Stimulated activated CD4-positive, alpha-beta T cell treated with anti-CD3 and anti-CD28 coated beads, Interleukin-15, amount 100 ng/mL, for 24 hours (primary cell): ENCODE data around the gene TOPORS.
"Not testable (repeated sequence)": the region's sequence is repeated elsewhere in the genome, so short reads cannot be mapped to it uniquely, and the experiment has no call there.

Experiments used
- DNase-seq: peaks from one replicate; pipeline ENCODE4 v3.0.0-alpha.2; 2020

The TOPORS gene

DNA sequence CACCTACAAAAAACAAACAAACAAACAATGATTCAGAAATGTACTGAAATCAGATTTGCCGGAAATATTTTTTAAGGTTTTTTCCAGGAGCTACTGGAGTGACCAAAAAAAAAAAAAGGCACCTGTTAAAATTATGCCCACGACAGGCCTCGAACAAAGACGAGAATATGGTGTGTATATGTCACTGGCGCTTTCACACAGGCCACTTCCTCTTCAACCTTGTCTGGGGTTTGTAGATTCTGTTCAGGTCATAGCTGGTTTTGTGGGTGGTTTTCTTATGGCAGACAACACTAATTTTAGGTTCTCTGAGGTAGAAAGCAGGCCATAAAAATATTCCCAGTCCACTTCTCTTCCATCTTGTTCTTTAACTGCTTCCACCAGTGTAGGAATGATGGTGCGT, 13.6 kb upstream of the TOPORS start:
- no peak for DNase-seq

DNA sequence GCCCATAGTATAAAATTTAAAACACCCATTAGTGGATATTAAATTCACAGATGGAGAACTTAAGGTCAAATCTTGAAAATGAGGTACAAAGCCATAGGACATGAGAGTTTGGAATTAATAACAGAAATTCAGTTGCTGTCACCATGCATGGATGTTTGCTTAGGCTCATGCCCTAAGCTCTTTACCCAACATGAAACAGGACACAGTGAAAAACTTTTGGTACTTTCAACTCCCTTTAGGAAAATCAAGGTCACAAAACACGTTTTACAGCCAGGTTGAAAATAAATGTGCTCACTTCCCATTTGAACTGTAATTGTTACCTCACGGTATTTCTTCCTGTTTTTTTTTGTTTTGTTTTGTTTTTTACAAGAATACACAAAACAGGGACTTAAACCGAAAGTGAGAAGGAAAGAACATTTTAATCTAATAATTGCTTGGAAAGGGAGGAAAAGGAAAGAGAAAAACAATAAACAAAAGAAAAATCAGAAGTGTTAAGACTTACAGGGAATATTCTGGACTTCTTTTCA, 6.1 kb upstream of the TOPORS start:
- DNase-seq: no peak

DNA sequence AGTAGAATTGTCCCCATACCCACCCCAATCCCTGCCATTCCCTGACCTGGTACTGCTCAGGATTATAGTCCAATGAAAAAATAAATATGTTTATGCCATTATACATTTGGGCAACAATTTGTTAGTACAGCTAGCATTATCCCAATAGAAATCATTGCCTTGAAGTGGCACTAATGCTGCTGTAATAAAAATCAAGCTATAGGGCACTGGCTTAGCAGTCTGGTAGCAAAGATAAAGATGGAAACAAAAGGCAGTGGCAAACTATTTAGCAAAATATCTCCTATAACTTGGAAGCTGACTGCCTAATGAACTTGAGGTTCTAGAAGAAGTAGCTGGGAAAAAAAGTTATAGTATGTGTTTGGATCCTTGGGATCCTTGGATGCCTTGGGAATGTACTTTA, 2.2 kb upstream of the TOPORS start:
- DNase-seq: no peak

DNA sequence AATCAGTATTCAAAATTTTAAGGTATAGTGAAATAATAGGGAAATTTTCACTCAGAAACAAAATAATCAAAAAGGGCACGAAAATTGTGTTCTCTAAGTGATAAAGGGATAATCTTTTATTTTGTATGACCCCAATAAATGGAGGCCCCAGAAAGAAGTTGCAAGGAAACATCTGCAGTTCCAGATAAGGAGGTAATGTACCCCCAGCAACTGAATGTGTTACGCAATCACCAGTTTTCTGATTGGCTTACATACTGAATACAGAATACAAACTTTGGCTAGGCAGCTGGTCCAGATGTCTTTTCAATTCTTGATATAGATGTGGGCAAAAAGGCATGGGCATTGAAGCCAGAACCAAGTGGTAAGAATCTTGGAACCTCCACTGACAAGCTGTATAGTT, 1.7 kb upstream of the TOPORS start:
- no peak for DNase-seq

DNA sequence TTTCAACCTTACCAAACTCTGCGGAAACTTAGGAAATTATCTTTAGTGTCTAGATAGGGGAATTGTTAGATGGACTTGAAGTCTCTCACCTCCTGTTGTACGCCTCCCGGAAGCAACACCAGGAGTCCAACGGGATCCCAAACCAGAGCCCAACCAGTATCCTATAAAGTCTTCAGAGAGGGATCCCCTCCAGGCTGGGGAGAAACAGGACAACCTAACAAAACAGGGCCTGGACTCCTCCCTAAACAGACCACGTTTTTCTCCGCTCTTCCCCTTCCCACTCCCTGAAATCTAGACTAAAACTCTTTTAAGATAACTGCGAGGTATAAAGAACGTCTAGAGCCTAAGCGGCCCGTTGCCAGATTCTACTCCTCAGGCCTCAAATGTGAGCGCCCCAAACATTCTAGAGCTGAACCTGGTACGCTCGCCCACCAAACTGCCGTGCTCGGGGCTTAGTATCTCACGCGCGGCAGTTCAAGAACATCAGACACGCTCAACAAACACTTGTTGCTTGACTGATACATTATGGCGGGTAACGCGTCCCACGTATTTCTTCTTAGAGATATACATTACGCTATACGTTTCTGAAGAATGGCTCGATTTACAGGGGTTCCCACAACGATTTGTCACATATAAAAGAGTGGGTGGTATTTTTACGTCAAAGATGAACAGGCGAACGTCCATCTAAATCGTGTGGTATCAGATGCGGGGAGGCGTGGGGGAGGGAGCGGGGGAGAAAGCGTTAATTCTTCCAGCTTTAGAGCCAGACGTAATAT, 922 bp downstream of the TOPORS start:
- DNase-seq: peak; percentile 67

DNA sequence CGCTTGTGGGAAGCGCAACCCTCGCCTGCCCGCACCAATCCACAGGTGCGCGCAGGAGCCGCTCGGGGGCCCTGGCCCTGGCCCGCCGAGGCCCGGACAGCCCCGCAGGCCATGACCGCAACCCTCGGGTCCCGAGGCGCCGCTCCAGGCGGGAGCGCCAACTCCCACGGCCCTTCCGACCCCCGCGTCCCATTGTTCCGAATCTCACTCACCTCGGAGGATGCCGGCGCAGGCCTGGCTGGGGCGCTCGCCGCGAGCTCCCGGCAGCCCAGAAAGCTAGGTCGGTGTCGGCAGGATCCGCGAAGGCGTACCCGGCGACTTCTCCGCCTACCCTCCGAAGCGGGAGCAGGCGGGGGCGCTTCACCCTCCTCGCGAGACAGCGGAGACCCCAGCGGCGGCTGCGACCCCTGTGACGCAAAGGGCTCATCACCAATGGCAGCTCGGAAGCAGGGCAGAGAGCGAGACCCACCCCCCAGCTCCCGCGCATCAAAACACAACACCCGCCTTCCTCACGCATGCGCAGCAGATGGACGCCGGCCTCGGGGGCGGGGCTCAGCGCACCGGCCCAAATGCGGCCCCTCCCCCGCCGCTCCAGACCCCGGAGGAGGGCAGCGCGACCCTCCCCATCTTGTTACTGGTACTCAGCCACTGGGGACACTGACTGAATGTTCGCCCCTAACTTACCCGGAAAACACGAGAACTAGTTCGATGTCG, 1.7 kb downstream of the TOPORS start:
- peak; percentile 92 for DNase-seq

DNA sequence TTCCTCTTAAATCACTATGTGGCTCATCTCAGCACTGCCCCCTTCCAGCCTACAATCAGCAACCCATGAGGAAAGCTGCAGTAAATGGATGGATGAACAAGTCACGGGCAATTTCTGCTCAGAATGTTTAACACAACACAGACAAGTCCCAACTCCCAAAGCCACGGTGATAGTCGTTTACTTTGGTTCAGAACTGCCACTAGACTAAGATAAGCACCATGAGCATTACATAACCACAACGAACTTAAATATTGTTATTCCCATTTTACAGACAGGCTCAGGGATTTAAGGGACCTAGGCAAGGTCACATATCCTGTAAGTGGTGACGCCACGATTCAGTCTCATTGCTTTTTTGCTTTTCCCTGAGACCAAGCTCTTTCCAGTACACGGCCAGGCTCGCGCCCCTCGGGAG, 2.2 kb downstream of the TOPORS start:
- no peak for DNase-seq

DNA sequence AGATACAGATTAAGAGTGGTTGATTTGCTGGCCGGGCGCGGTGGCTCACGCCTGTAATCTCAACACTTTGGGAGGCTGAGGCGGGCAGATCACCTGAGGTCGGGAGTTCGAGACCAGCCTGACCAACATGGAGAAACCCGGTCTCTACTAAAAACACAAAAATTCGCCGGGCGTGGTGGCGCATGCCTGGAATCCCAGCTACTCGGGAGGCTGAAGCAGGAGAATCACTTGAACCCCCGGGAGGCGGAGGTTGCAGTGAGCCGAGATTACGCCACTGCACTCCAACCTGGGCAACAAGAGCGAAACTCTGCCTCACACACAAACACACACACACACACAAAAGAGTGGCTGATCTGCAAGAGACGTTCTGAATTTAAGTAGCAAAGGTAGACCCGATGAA, 4.2 kb downstream of the TOPORS start:
- not testable (repeated sequence) for DNase-seq

DNA sequence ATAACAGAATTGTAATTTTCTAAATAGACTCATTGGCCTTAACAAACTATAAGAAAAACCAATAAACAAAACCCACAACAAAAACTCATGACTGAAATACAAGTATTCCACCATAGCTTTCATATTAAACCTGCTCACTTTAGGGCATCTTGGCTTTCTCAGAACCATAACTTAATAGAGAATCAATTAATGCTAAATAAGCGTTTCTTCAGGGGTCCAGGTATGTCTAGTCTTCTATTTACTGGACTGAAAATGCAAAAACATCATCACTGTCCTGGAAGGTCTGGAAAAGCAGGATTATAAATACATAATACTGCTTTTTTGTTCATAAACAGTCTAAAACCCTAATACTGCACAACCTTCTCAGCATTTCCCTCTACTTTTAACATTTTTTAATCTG, 6.5 kb downstream of the TOPORS start:
- no peak for DNase-seq

DNA sequence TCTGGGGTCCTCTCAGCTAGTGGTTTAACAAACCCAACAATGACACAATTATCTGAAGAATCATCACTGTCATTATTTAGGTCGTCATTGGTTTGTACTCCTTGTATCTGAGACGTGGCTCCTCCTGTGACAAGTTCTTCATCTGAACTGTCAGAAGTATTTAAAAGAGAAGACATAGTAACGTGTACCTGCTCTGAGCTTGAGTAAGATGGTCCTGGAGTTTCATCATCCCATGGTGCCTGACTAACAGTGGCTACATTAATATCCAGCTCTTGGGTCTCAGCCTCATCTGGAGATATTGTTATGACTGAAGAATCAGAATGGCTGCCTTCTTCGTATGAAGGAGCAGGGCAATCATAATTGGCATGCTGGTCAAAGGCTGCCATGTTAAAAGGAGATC, 9.3 kb downstream of the TOPORS start:
- no peak for DNase-seq

DNA sequence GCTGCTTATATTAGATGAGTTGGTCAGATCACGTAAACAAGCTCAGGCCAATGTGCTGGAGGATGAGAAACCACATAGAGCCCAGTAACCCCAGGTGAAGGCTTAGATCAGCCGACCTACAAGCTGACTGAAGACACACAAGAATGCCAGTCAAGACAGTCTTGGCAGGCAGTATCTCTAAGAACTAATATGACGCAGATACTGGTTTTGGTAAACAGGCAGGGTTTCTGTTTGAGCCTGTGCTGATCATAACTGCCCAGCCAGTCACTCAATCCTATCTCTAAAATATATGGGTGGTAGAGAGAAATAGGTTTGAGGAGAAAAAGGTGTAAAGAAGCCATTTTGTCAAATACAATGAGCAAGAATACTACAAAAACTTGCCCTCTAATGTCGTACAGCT, 18.6 kb downstream of the TOPORS start:
- no peak for DNase-seq

DNA sequence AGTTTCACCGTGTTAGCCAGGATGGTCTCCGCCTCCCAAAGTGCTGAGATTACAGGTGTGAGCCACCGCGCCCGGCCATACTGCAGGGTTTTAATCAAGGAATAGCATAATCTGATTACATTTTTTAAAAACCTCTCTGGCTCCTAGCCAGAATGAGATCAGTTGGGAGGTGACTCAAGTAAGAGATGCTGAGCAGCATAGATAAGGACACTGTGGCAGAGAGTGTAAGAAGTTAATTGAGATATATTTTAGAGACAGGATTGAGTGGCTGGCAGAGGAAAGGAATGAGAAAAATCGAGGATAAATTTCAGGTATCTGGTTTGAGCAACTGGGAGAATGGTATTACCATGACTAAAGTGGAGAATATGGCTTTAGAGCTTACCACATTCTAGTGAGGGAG, 19.1 kb downstream of the TOPORS start:
- no peak for DNase-seq

DNA sequence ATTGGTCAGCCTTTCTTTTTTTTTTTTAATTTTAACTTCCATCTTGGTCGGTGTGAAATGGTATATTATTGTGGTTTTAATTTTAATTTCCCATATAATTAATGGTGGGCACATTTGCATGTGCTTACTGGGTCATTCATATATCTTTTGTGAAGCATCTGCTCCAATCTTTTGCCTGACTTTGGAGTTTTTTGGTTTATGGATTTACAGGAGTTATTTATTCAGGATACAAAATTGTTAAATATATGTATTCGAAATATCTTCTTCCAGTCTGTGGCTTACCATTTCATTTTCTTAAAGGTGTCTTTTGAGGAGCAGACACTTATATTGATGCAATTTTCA, 25.7 kb downstream of the TOPORS start:
- DNase-seq: no peak

DNA sequence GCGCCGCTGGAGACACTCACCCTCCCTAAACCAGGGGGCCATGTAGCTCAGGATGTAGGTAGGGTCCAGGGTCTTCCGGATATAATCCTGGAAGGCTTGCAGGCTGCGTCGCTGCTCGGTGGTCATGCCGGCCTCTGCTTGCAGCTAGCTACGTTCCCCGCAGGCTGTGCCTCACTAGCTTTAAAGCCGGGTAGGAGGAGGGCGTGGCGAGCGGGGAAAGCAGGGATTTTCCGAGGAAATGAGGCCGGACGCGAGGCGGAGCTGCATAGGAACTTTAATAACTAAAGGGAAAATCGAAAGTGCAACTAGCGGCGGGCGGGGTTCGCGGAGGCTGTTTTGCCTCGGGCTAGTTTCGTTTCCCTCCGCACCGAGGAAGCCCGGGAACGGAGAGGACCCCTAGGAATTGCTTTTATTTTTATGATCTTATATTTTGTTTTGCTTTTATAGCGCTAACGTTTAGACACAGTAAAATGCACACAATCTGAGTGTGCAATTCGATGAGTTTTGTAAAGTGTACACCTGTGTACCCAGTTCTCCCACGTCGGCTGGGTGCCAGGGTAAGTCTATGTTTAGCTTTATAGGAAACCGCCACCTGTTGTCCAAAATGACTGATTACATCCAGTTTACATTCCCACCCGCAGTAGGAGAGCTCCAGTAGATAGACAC, 26.2 kb downstream of the TOPORS start, which contains the start of gene RIGI:
RIGI (minus strand) TSS at position 156 of the 666 bp plus-strand sequence; CDS start at position 126, 30 bp downstream.
- DNase-seq: peak; percentile 82

DNA sequence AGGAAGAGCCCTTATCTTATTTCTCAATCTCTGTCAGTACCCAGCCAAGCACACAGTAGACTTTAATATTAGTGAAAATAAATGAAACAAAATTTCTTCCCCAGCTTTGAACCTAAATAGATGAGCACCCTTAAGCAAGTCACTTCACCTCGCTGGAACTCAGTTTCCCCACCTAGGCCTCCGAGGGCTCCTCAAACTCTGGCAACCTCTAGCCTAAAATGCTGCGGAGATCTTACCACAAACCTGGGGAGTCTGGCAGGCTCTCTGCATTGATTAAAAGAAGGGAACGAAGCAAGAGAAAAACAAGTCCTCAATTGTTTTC, 26.7 kb downstream of the TOPORS start:
- DNase-seq: no peak

DNA sequence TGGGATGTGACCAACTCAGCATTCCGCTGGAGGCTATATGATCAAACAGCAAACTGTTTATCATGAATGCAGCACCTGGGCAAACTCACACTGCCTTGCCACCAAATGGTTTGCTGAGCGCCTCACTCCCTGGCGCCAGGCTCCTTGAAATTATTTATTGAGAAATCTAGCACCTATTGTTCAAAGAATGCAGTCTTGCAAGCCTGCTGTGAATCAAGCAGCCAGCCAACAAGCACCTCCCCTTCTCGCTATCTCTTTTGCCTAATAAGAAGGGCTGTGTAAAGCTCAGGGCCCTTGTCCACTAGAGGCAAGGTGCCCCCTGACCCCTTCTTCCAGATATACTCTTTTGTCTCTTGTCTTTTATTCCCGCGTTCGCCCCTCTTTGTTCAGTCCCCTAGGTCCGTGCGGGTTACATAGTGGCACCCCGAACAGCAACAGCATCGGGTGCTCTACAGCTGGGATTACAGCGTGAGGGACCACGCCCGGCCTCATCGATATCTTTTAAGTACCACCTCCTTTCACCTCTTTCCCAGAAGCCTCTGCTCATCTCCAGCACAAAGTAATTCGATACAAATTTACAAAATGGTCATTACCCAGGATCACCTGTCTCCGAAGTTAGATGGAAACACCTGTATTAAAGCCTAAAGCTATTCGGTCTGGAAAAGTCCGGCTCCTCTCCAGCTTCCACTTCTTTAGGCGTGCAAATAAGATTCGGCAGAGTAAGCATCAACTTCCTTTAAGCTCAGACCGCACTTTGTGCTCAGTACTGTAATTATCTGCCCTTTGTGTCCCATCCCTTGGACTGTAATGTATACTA, 27.3 kb downstream of the TOPORS start:
- DNase-seq: peak; percentile 30

DNA sequence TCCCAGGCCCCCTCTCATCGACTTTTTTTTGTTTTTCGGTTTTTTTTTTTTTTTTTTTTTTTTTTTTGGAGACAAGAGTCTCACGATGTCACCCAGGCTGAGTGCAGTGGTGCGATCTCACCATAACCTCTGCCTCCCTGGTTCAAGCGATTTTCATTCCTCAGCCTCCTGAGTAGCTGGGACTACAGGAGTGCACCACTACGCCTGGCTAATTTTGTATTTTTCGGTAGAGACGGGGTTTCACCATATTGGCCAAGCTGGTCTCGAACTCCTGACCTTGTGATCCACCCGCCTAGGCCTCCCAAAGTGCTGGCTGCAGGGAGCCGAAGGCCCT, 27.9 kb downstream of the TOPORS start:
- DNase-seq: not testable (repeated sequence)

DNA sequence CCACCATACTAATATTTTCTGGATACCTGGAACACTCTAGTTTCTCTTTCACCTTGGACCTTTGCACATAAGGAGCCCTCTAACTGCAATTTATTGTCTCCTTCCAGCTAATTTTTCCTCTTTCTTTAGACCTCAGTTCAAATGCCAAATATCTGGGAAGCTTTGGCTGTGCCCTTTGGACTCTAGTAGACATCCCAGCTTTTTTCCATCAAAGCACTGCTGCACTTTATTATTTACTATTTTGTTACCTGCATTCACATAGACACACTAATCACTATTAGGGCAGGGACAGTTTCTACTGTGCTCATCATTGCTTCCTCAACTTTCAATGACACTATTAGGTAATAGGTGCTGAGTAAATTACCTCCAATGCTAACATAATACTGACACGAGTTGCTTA, 28.5 kb downstream of the TOPORS start:
- no peak for DNase-seq

DNA sequence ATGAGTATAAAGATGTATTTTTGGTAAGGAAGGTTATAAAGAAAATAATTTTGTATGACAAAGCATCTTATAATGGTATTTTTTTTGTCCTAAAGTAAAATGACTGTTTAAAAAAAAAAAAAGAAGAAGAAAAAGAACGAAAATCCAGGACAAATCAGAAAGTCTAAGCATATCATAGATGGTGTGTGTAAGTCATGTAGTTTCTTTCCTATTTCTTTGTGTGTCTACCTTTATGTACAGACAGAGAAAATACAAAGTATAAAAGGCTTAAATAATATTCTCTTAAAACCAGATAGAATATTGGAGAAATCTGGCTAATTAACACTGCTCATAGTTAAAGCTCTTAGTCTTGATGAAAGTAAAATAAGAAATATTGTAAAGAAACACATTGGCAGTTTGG, 34.1 kb downstream of the TOPORS start:
- no peak for DNase-seq

DNA sequence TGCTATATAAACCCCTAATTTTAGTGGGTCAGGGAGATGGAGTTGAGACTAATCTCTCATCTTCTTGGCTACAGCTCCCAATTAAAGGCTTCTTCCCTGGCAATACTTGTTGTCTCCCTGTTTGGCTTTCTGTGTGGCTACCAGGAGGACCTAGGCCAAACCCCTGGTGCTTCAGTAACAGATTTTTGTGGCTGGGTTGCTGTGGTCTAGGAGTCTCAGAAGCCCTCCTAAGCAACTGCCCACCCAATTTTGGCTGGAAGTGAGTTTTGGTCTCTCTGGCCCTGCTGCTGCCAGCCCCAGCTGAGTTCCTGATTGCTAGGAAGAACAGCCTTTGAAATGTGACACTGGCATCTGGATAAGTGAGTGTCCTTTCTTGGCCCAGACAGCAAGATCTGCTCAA, 36.1 kb downstream of the TOPORS start:
- no peak for DNase-seq

DNA sequence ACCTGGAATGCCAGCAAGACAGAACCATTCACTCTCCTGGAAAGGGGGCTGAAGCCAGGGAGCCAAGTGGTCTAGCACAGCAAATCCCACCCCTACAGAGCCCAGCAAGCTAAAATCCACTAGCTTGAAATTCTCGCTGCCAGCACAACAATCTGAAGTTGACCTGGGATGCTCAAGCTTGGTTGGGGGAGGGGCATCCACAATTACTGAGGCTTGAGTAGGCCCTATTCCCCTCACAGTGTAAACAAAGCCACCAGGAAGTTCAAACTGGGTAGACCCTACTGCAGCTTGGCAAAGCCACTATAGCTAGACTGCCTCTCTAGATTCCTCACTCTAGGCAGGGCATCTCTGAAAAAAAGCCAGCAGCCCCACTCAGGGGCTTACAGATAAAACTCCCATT, 43.7 kb downstream of the TOPORS start:
- DNase-seq: no peak

DNA sequence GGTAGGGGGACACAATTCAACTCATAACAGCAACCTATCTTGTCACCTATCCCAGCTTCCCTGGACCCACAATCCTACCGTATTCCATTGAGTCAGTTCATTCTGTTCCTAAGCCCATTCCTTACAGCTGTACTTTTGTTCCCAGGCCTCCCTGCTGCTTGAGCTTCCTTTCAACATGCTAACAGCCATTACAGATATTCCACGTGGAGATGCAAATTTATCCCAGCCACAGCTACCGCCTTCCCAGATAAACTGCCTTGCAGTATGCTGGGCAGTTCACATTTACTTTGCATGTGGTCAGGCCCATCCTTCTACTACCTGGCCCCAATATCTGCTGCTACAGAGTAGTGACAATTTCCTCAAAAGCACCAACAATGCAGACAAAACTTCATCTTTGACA, 49.4 kb downstream of the TOPORS start:
- no peak for DNase-seq

DNA sequence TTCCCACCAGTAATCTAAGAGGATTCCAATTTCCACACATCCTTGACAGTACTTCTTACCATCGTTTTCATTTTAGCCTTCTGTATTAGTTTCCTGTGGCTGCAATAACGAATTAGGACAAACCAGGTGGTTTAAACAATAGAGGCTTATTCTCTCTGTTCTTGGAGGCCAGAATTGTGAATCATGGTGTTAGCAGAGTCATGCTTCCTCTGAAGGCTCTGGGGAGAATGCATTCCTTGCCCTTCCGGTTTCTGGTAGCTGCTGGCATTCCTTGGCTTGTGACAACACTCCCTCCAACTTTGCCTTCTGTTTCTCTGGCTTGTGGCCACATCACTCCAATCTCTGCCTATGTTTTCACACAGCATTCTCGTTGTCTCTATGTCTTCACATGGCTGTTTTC, 49.9 kb downstream of the TOPORS start:
- DNase-seq: no peak
